Measurements from ENCODE around the gene SPEM1.
A peak's percentile ranks its signal among the peaks of the same experiment; 100 is the strongest.

The SPEM1 gene

GRCh38 chr17:7419819-7420610 is at the start of gene SPEM1:
Gene SPEM1, plus strand, starts transcription at chr17:7420324. Its CDS starts 61 bp downstream, at chr17:7420385.
- no peak for DNase-seq

GRCh38 chr17:7370853-7371252 is 49.3 kb upstream of the SPEM1 start:
- no peak for DNase-seq

GRCh38 chr17:7374353-7374752 is 45.8 kb upstream of the SPEM1 start:
- DNase-seq = no peak

GRCh38 chr17:7379134-7379533 is 41.0 kb upstream of the SPEM1 start:
- no peak for DNase-seq

- no peak for DNase-seq
Measured at GRCh38 chr17:7380321-7380720, 39.8 kb upstream of the SPEM1 start.

GRCh38 chr17:7380855-7381683 is 39.1 kb upstream of the SPEM1 start, which contains the start of gene TNK1:
Gene TNK1, plus strand, starts transcription at chr17:7381089. Its CDS starts 1,838 bp downstream, at chr17:7382927.
- no peak for DNase-seq

GRCh38 chr17:7382901-7383300 is 37.2 kb upstream of the SPEM1 start:
- DNase-seq = no peak

- no peak for DNase-seq
Measured at GRCh38 chr17:7383371-7383741, 36.8 kb upstream of the SPEM1 start.

GRCh38 chr17:7383742-7384488 is 36.2 kb upstream of the SPEM1 start:
- peak; percentile 86 for DNase-seq

GRCh38 chr17:7384489-7385081 is 35.5 kb upstream of the SPEM1 start:
- DNase-seq = no peak

- DNase-seq = no peak
Measured at GRCh38 chr17:7388856-7389255, 31.3 kb upstream of the SPEM1 start.

- no peak for DNase-seq
Measured at GRCh38 chr17:7389924-7390910, 29.9 kb upstream of the SPEM1 start.

- no peak for DNase-seq
Measured at GRCh38 chr17:7391307-7391706, 28.8 kb upstream of the SPEM1 start.

- no peak for DNase-seq
Measured at GRCh38 chr17:7392696-7393612, 27.2 kb upstream of the SPEM1 start.

GRCh38 chr17:7393613-7394451 is 26.3 kb upstream of the SPEM1 start:
- peak; percentile 77 for DNase-seq

GRCh38 chr17:7394452-7395191 is 25.5 kb upstream of the SPEM1 start, which contains the start of gene PLSCR3:
Gene PLSCR3, minus strand, starts transcription at chr17:7394525. Its CDS starts 415 bp downstream, at chr17:7394110.
- peak; percentile 91 for DNase-seq

- no peak for DNase-seq
Measured at GRCh38 chr17:7396147-7396546, 24.0 kb upstream of the SPEM1 start.

- DNase-seq = no peak
Measured at GRCh38 chr17:7398612-7399011, 21.5 kb upstream of the SPEM1 start.
